ENCODE data around the gene CABP4.
A peak's percentile ranks its signal among the peaks of the same experiment; 100 is the strongest.

Gene CABP4

DNA sequence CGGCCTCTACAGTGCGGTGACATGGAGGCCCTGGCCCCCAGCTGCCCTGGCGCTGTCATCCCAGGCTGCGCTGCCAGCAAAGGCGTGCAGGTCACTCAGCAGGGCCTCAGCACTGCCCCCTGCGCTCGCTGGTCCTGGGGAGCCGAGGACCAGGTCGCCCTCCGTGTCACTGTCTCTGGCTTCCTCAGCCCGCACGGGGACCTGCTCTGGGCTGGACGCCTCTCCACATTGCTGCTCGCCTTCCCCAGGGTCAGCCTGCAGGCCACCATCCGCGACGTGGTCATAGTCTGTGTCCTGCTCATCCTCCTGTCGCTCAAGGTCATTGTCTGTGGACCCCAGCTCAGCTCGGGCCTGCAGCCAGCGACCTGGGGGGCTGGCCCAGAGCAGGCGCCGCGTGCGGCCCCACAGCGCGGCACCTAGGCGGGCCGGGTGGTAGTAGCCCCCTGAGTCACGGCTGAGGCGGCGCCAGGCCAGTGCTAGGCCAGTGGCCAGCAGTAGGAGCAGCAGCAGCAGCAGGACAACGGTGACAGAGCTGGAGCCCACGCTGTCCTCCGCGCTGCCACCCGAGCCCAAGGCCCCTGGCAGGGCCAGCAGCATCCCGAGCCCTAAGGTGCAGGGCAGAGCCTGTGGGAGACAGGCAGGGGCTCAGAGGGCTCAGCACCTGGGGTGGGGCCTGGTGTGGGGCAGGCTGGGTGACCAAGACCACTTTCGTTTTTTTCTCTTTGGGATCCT lies 19.3 kb upstream of the CABP4 start:
- DNase-seq (ENCODE audit: low spot score) (no peak), FAIRE-seq (no peak)

DNA sequence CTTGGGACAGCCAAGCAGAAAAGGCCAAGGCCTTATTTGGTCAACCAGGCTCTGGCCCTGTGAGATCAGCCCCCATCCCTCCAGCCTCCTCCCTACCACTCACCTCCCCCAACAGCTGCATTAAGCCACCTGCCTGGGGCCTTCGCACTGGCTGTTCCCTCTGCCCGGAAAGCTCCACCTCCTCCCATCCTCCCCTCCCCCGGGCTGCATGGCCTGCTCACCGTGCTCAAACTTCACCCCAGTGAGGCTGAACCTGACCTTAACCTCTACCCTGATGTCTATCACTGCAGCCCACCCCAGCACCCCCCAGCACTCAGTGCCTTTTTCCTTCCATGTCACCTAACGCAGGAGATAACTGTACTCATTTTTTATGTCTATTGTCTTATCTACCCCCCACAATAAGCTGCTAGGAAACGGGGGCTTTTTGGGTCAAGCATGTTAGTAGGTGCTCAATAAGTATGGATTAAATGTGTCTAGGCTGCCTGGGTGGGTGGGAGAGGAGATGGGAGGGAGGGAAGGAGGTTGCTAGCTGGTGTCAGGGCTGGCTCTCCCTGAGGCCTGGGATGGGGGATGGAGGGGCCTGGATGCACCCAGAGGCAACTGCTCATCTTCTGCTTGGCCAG lies 18.6 kb upstream of the CABP4 start:
- no peak for DNase-seq (ENCODE audit: low spot score)
- FAIRE-seq = no peak

DNA sequence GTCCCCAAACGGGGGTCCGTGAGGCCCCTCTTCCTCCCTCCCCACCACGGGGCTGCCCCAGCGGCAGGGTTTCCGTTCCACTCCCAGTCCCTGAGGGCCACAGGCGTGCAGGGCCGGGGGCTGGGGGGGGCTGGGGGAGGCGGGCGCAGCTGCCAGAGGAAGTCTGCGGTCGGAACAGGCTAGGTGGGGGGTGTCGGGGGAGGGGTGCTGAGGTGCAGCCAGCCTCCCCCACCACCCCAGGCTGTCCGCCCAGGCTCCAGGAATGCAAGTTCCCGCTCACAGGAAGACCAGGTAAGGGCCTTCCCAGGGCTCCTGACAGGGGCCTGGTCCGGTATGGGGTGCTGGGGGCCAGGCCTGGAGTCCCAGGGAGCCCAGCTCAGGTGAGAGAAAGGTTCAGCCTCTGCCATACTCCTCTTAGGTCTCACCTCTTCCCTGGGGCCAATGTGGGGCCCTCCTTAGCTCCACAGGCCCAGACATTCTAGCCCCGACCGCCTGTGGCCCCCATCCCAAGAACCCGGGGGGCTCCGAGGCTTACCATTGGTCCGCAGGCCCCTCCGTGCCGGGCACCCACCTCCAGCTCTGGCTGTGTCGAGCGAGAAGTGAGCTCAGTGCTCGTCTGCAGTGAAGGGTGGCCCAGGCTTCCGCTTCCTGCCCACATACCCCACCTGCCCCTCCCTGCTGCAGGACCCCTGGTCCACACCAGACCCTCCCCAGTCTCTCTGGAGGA lies 17.9 kb upstream of the CABP4 start, which contains the start of gene PTPRCAP:
Gene PTPRCAP (minus strand): TSS at position 601 of the 727 bp plus-strand sequence. CDS start 63 bp downstream, at position 538.
- no peak for DNase-seq (ENCODE audit: low spot score)
- no peak for FAIRE-seq

DNA sequence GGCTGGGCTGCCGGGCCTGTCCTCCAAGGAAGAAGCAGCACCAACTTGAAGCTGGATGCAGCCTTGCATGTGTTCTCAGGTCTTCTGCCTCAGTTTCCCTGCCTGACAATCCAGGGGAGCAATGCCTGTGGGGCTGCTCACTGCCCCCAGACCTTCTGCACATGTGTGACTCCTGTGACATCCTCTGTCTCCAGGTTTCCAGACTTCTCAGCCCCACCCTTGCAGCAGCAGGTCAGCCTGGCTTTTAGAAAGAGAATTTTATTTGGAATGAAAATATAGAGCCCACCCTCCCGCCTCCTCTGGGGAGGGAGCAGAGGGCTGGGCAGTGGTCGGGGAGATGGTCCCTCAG lies 17.4 kb upstream of the CABP4 start:
- FAIRE-seq = no peak
- DNase-seq (ENCODE audit: low spot score) = no peak

DNA sequence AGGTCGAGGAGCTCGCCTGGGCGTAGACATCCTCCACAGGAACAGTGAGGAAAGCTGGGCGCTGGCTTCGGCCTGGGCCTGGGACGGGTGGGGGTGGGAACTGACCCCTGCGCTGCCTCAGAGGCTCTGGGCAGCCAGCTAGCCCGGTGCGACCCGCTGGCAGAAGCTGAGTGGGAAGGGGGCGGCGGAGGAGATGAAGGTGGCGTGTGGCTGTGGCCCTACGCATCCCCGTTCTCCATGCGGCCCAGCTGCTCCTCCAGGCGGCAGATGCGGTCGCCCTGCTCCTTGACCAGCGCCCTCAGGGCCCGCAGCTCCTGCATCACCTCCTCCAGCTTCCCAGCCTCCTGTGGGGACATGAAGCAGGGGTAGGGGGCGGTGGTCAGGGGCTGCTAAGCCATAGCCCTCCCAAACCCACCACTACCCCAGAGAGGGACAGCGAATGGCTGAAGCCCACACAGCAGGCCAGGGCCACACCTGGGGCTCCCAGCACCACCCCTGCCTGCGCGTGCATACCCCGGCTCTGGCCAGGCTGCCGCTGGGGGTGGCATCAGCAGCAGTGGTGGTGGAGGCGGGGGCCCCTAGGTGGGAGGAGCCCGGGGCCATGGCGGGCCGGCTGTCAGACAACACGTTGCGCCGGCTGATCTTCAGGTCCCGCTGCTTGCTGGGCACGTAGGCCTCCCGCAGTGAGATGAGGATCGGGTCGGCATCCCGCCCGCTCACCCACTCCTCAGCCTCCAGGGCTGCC lies 16.8 kb upstream of the CABP4 start:
- DNase-seq (ENCODE audit: low spot score) (no peak), FAIRE-seq (no peak)

DNA sequence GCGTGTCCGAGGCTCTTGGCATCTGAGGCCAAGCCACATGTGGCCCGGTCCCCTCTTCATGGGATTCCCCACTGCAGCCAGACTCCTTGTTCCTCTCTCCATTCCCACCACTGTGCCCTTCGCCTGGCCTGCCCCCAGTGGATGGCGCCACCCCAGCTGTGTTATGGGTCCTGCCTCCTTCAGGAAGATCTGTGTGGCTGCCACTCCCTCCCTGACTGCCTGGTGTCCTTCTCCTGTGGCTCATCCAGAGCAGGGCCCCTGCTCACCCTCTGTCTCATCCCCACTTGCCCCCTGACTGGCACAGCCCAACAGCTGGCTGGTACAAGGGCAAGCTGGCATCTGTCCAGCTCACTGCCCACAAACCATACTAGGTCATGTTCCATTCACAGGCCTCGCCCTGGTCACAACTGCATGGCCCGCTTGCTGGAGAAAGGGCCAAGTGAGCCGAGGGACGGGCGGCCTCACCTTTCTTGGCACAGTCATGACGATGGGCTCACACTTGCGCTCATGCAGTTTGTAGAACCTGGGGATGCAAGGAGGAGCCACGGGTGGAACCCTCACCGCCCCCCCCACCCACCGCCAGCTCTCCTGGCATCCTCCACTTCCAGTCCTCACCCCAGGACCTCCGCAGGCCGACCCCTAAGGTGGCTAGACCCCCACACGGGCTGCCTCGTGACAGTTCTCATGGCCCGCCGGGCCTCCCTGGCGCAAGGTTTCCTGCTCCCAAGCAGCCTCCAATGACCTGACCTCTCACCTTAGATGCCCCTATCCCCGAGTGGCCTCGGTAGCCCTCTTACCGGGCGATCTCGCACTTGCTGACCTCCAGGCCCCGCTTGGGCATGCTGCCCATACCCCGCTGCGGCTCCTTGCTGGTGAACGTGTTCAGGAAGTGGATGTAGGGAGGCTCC lies 15.6 kb upstream of the CABP4 start:
- FAIRE-seq = no peak
- peak; percentile 33 for DNase-seq (ENCODE audit: low spot score)

DNA sequence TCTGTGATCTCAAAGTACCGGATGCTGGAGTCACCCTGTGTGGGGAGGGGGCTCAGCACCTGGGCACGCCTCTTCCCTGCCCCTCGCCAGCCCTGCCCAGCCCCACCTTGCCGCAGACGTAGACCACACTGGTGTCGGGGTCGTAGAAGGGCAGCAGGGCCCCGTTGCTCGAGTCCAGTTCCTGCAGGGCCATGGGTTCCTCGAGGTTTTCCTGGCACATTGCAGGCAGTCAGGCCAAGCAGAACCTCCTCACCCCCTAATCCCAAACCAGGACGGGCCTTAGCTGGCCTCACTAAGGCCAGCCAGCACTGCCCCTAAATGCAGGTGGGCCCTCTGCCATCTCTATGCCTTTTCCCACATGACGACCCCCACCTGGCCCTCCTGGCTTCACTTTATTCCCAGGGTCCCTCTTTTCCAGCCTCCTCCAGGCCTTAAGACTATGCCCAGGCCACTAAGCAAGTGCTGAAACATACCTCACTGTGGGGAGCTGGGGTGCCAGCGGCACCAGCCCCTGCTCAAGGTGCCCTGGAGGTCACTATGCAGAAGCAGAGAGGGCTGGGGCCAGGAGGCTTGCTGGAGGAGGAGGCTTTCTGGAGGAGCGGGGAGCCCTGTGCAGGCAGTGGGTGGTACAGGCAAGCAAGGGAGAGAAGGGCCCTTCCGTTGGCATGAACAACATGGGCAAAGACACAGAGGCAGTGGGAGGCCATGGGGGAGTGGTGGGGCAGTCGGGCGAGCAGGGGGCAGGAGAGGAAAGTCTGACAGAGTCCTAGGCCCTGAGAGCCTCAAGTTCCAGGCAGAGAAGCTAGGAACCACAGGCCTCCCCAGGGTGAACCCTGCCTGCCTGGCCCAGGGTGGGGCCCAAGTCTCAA lies 14.7 kb upstream of the CABP4 start:
- FAIRE-seq (no peak), DNase-seq (ENCODE audit: low spot score) (no peak)

DNA sequence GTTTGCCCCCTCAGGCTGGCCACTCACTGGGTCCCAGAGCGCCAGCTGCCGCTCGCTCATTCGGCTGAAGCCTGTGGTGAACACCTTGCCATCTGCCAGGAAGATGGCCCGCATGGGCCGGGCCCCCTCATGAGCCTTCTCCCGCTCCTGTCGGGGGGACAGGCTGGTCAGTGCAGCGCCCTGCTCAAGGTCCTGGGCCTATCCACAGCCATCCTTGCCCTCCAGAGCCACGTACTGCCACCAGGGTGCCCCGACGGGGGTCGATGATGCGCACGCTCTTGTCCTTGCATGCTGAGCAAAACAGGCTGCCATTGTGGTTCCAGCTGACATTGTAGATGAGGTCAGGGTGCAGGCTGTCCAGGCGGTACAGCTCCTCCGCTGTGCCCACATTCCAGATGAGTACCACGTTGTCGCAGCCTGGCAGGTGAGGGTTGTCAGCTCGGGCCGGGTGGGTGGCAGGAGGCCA lies 14.0 kb upstream of the CABP4 start:
- no peak for FAIRE-seq
- DNase-seq (ENCODE audit: low spot score) = no peak

DNA sequence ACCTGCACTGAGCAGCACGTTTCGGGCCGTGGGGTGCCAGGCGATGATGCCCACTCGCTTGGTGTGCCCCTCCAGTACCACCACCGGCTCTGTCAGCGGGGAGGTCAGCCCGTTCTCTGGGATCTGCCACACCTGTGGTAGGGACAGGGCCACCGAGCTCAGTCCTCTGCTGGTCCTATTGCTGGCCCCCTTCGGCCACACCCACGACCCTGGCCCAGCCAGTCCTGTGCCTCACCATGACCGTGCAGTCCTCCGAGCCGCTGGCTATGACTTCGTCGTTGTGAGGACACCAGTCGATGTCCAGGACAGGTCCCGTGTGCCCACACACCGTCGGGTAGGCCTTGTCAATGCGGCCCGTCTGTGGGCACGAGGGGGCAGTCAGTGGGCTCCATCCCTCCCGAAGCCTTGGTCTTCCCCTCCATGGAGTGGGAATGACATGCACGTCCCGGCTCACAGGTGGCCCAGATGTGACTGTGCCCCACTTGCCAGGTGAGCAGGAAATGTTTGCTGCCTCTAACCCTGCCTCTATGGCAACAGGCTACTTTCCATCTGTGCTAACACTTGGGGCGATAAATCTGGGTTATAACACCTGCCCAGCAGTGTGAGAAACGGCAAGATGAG lies 13.3 kb upstream of the CABP4 start:
- FAIRE-seq = no peak

DNA sequence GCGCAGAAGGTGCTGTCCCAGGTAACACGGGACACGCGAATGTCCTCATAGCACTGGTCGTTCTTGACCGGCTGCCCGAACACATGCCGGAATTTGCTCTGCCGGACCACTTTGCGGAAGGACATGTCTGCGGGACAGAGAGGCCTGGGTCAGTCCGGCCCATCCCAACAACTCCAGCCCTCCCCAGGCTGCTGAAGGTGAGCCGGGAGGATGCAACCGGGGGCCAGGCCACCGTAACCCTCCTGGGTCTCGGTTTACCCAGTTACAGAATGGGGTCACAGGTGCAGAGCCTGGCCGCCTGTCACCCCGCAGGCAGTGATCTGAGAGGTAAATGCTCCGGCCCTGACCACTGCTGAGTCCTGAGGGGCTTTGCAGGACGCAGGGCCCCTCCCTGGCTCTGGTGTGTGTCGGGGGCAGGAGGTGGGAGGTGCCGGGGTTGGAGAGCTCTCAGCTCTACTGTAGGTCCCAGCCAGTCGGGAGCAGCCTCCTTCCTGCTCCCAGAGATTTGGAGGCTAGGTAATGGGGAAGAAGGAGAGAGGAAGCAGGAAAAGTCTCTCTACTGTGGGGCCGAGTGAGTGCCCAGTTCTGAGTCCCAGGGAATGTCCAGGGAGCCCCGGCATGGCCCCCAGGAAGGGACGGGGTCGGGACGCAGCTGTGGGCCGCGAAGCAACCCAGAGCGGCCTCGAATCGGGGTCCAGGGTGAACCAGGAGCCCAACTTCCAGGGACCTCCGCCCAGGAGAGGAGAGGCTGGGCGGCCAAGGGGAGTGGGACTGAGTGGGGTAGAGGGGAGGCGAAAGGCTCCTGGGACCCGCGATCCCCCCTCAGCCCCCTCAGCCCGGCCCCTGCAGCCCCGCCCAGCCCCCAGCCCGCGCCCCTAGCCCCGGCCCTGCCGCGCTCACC lies 12.4 kb upstream of the CABP4 start:
- FAIRE-seq (no peak), DNase-seq (ENCODE audit: low spot score) (no peak)

More for the DNA sequence above, 13.3 kb upstream of the CABP4 start:
- DNase-seq (ENCODE audit: low spot score) = no peak

DNA sequence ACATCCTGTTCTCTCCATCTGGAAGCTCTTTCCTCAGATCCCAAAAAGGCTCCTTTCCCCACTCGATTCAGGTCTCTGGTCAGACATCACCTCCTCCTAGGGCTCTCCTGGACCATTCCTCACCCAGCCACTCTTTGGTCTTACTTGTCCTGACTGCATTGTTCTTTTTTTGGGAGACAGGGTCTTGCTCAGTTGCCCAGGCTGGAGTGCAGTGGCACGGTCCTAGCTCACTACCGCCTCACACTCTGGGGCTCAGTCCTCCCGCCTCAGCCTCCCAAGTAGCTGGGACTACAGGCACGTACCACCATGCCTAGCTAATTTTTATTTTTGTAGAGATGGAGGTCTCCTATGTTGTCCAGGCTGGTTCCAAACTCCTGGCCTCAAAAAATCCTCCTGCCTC lies 9.6 kb upstream of the CABP4 start:
- DNase-seq (ENCODE audit: low spot score) = no peak
- no peak for FAIRE-seq

DNA sequence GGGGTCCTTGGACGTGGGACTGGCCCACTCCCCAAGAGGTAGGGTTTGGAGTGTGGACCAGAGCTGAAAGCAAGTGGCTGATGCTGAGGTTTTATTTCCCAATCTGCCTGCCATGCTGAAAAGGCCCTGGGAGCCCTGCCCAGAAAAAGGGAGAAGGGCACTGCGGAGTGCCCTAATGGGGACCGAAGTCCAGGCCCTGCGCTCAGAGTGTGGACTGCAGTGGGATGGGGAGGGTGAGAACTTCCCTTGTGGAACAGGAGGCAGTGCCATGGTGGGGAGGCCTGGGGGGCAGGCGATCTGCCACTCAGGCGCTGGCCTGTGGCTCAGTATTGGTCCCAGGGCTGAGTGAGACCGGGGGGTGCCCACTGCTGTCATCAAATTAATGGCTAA lies 6.9 kb upstream of the CABP4 start:
- FAIRE-seq (no peak), DNase-seq (ENCODE audit: low spot score) (no peak)

DNA sequence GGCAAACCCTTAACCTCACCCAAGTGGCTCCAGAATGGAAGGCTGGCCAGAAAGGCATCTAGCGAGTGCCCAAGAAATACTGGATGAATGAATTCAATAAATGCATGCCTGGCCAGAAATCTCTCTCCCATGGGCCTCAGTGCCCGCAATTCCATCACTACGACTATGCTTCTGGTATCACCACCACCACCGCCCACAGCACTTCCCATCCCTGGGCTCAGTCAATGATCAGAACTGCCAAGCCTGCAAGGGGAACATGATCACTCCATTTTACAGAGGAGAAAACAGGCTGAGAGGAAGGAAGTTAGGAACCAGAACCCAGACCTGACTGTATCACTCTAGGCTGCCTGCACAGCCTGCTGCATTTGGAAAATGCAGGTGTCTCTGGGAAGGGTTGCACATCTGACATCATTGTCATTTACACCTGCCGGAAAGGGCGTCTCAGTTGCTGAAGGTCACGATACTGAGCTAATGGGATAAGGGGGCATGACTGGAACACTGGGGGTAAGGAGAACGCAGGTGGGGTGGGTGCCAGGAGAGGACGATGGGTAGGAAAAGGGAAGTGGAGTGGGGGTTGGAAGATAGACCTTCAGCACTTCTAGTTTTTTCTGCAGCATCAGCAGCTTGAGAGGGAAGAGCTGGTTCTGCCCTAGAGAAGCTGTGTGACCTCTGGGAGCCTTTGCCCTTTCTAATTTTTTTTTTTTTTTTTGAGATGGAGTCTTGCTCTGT lies 5.9 kb upstream of the CABP4 start:
- no peak for DNase-seq (ENCODE audit: low spot score)
- no peak for FAIRE-seq

DNA sequence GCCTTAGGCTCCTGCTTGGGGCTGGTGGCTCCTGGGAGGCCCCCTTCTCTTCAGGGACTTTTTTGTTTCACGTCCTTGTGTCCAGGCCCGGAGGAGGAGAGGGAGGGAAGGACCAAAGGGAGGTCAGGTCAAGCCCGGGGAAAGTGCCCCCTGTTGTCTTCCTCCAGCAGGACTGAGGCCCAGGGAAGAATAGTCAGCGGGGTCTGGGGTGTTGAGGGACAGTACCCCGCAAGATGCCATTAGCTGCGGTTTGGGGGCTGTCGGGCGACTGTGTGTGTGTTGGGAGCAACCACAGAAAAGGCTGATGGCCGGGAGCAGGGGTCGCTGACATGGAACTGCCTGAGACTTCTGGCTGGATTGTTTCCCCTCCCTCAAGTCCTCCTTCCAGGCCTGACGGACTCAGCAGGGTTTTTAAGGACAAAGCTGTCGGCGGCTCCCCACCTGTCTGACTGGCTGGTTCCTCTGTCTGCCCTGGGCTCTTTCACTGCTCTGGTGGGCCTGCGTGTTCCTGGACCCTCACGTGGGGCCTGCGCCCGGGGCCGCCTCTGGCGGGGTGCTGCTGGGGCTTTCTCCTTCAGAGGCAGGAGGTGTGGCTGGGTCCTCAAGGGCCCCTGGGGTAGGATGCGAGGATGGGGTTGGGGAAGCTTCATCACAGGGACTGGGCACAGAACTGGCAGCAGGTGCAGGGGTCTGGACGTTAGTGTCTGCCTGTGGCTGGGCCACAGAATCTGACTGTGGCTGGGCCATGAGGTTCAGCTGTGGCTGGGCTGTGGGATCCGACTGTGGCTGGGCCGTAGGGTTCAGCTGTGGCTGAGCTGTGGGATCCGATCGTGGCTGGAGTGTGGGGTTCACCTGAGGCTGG lies 4.1 kb upstream of the CABP4 start:
- FAIRE-seq (no peak), DNase-seq (ENCODE audit: low spot score) (no peak)

DNA sequence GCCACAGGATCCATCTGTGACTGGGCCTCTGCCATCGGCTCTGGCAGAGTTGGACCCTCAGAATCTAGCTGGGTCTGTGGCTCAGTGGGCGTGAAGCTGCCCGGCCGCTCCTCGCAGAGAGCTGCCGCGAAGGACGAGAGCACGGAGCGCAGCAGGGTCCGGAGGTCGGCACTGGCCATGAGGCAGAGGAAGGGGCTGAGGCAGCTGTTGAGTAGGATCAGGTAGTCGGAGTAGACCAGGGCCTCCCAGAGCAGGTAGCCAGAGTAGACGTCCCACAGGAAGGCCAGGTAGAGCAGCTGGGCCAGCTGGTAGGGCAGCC lies 3.5 kb upstream of the CABP4 start:
- DNase-seq (ENCODE audit: low spot score) = no peak
- no peak for FAIRE-seq

DNA sequence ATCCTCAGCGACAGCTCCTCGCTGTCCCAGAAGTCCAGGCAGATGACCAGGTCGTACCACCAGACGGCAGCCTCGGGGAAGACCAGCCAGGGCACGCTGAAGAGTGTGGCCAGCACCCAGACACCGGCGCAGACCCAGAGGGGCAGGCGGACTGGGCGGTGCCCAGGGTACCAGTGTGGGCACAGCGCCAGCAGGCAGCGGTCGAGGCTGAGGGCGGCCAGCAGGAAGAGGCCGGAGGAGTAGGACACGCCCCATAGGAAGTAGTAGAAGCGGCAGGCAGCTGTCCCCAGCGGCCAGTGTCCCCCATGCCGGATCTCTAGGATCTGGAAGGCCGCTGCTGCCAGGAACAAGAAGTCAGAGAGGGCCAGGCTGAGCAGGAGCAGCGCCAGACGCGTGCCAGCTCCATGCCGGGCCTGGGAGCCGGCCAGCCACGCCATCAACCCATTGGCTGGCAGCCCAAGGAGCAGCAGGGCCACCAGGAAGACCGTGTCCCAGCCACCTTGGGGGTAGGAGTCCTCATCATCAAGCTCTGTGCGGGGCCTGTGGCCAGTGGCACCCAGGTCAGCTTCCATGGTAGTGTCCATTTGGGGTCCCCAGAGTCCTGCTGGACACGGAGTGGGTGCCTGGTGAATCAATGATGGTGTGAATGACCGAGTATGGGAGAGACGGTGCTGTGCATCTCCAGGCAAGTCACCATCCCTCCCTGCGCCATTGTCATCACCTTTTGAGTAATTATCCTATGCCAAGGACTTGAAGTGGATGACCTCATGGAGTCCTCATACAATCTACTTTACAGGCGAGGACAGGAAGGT lies 2.8 kb upstream of the CABP4 start, which contains the start of gene GPR152:
Gene GPR152 (minus strand): TSS at position 589 of the 812 bp plus-strand sequence. CDS start 5 bp downstream, at position 584.
- no peak for FAIRE-seq
- no peak for DNase-seq (ENCODE audit: low spot score)

Measured in RCC 7860 (cell line).